GM12865 (cell line): Measurements from ENCODE around the gene TMX1.

Experiments
- DNase-seq: peaks from one replicate; pipeline ENCODE4 v3.0.0; 2010; ENCODE audit warnings: low read depth
- H3K4me3 ChIP-seq: 2 replicates; pipeline ENCODE4 v1.5.1; 2011; ENCODE audit warnings: mild to moderate bottlenecking, low read depth, low read length, control low read depth
- CTCF ChIP-seq: IDR thresholded peaks from 2 replicates; pipeline ENCODE4 v1.5.1; 2011; ENCODE audit warnings: low read length, control low read depth, low read depth, inconsistent platforms; ENCODE audit not compliant: insufficient read depth; ENCODE audit errors: missing control alignments

Gene TMX1

GRCh38 chr14:51258788-51259187 lies 18.7 kb downstream of the TMX1 start:
- no peak for DNase-seq
- no peak for TF ChIP-seq CTCF
- H3K4me3 ChIP-seq = no peak overlapping the region

DNA sequence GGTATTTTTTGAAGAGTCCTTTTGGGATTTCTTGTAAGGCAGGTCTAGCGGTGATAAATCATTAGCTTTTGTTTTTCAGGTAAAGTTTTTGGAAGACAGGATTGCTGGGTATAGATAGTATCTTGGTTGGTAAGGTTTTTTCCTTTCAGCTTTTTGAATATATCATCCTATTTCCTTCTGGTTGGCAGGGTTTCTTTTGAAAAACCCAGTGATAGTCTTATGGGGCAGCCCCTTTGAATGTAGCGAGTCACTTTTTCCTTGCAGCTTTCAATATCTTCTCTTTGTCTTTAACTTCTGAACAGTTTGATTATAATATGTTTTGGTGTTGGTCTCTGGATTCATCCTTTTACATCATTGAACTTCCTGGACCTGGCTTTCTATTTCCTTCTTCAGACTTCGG lies 20.2 kb downstream of the TMX1 start:
- TF ChIP-seq CTCF = no peak
- DNase-seq = no peak
- no peak overlapping the region for H3K4me3 ChIP-seq

DNA sequence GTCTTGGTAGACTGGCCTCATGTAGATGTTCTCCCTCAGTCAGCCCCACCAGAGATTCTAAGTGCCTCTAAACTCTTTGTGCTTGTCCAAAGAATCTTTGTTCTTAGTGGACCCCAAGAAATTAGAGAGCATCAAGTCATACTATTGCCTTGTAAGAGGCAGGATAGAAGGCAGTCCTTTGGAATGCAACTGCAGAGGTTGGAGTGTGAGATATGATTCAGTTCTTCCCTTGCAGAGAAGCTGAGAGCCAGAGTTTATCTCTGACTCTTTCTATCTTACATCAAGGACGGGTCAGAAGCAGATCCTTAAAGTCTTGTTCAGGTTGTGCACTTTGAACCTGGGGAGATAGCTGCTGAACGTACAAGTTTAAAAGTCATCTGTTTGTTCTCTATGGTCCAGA lies 21.1 kb downstream of the TMX1 start:
- no peak for TF ChIP-seq CTCF
- no peak for DNase-seq
- H3K4me3 ChIP-seq = no peak overlapping the region

DNA sequence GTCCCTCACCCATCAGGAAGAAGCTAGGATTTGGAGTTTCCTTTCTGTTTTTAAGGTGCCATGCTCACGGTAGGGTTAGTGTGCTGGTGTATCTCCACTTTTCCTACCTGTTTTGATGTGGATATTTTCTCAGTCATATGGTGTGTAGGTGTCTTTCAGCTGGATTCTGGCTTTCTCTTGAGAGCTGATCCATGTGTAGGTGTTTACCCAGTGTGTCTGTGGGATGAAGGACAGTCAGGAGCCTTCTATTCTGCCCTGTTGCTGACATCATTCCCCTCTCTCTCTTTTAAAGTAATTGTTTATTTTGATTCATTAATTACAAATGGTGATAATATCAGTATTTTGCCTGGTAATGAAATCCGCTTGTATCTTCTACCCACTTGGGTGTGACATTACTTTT lies 22.8 kb downstream of the TMX1 start:
- DNase-seq = no peak
- H3K4me3 ChIP-seq = no peak overlapping the region
- no peak for TF ChIP-seq CTCF

DNA sequence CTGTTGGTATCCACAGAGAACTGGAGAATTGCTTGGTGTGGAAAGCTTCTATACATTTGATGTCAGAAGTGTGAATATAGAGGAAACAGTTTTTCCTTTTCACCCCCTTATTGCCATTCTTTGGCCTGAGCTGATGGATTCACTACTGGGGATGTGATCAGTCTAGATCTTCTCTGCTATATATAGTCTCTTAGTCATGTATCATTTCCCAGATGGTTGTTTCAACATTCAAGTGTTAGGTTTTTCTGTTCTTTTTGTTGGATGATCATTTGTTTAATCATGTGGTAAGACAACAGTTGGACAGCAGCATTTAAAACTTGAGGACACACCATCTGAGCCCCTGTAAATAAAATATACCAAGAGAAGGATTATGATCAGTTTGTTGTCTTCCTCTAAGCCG lies 29.6 kb downstream of the TMX1 start:
- no peak for TF ChIP-seq CTCF
- no peak overlapping the region for H3K4me3 ChIP-seq
- DNase-seq = no peak

- no peak overlapping the region for H3K4me3 ChIP-seq
- no peak for TF ChIP-seq CTCF
- no peak for DNase-seq
Measured at GRCh38 chr14:51276605-51277004, 36.6 kb downstream of the TMX1 start.

GRCh38 chr14:51277753-51278415 lies 37.8 kb downstream of the TMX1 start:
- DNase-seq = no peak
- no peak for TF ChIP-seq CTCF
- H3K4me3 ChIP-seq = no peak overlapping the region
